OCI-LY3 (cell line): ENCODE results near the gene SLC25A47.
A peak's percentile ranks its signal among the peaks of the same experiment; 100 is the strongest.

ENCODE experiments used
- H2AFZ ChIP-seq: fragments of 200-600, 300-600 bp; shearing (Covaris generic); 2 replicates; pipeline ENCODE4 v1.6.0; 2014; ENCODE audit warnings: antibody characterized with exemption, low read depth, low read length
- H3K27ac ChIP-seq: fragments of 200-600, 300-600 bp; sonication (generic); 2 replicates; pipeline ENCODE4 v1.5.1; 2014; ENCODE audit warnings: mild to moderate bottlenecking, low read length, moderate library complexity, mixed read lengths
- H3K27me3 ChIP-seq: fragments of 200-600, 300-600 bp; sonication (generic); 2 replicates; pipeline ENCODE4 v1.6.1; 2014; ENCODE audit warnings: low read depth, low read length, mixed read lengths
- H3K36me3 ChIP-seq: fragments of 200-600, 300-600 bp; sonication (generic); replicated peaks from 2 replicates; pipeline ENCODE3; 2014; ENCODE audit warnings: low read depth, low read length, mixed read lengths
- H3K4me1 ChIP-seq: fragments of 300-600, 200-600 bp; sonication (generic); 2 replicates; pipeline ENCODE4 v1.6.1; 2014; ENCODE audit warnings: low read length, mixed read lengths
- H3K4me2 ChIP-seq: fragments of 200-600, 300-600 bp; sonication (generic); 2 replicates; pipeline ENCODE4 v1.6.1; 2014; ENCODE audit warnings: low read length, mixed read lengths
- H3K4me3 ChIP-seq: fragments of 300-600, 200-600 bp; sonication (generic); 2 replicates; pipeline ENCODE4 v1.5.1; 2014; ENCODE audit warnings: antibody characterized with exemption, mild to moderate bottlenecking, low read length, moderate library complexity
- H3K79me2 ChIP-seq: fragments of 300-600, 200-600 bp; shearing (Covaris generic); 2 replicates; pipeline ENCODE4 v1.6.1; 2014; ENCODE audit warnings: mild to moderate bottlenecking, low read length, mixed read lengths
- H3K9ac ChIP-seq: fragments of 300-600, 200-600 bp; shearing (Covaris generic); 2 replicates; pipeline ENCODE4 v1.6.0; 2014; ENCODE audit warnings: mild to moderate bottlenecking, low read length, moderate library complexity
- H3K9me3 ChIP-seq: fragments of 200-600, 300-600 bp; shearing (Covaris generic); 2 replicates; pipeline ENCODE4 v1.6.1; 2014; ENCODE audit warnings: low read length, mixed read lengths; ENCODE audit not compliant: insufficient read depth
- H4K20me1 ChIP-seq: fragments of 200-600, 300-600 bp; sonication (generic); 2 replicates; pipeline ENCODE4 v1.6.1; 2016; ENCODE audit warnings: low read length, mixed read lengths; ENCODE audit not compliant: insufficient read depth
- CTCF ChIP-seq: fragments of 200-600, 300-600 bp; sonication (generic); IDR thresholded peaks from 2 replicates; pipeline ENCODE4 v1.5.1; 2014; ENCODE audit warnings: antibody characterized with exemption, low read length, low read depth
- EZH2phosphoT487 ChIP-seq: fragments of 200-600 bp; shearing (Covaris generic); IDR thresholded peaks from 2 replicates; pipeline ENCODE4 v1.6.1; 2018; ENCODE audit warnings: antibody characterized with exemption, mixed run types, low read depth

SLC25A47 gene

DNA sequence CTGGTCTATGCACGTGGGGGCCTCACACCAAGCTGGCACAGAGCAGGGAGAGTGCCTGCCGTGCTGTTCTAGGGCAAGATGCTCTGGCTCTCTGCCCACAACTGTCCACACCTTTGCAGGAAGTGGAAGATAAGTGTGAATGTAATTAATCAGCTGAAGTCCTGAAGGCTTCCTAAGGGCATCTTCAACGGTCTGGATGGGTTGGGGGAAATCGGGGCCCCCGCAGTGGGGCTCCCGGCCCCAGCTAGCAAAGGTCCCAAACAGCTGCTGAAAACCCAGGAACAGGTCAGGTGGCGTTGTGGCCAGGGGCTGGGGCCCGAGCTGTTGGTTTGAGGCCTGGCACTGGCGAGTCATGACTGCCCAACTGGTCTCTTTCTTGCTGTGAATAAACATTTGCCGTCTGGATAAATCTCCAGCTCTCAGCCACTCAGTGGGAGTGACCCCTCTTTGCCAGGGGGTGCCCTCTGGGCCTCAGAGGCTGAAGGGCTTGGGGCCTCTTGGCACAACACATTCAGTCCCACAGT, 10.2 kb upstream of the SLC25A47 start:
- no peak for TF ChIP-seq CTCF
- no peak for TF ChIP-seq EZH2phosphoT487
- Histone ChIP-seq H3K9ac (no peak overlapping the region), H3K4me2 (no peak overlapping the region), H3K79me2 (no peaks in the 10 kb centered on the region), H3K4me3 (no peak overlapping the region), H3K27ac (no peak overlapping the region), H2AFZ (peak overlapping the region; percentile 9; the same call in 1 of the 2 replicates), H4K20me1 (no peaks in the 10 kb centered on the region), H3K9me3 (no peaks in the 10 kb centered on the region), H3K27me3 (no peaks in the 10 kb centered on the region), H3K36me3 (no peaks in the 10 kb centered on the region), H3K4me1 (peaks cover 19% of the 10 kb centered on the region)

GRCh38 chr14:100313464-100314230, 9.5 kb upstream of the SLC25A47 start:
- H3K27me3 ChIP-seq = no peaks in the 10 kb centered on the region
- TF ChIP-seq CTCF = no peak
- TF ChIP-seq EZH2phosphoT487 = no peak
- no peaks in the 10 kb centered on the region for H3K9me3 ChIP-seq
- no peak overlapping the region for H2AFZ ChIP-seq
- H3K4me1 ChIP-seq = peaks cover 23% of the 10 kb centered on the region
- H3K4me3 ChIP-seq = no peak overlapping the region
- H3K79me2 ChIP-seq = no peaks in the 10 kb centered on the region
- H3K27ac ChIP-seq = no peak overlapping the region
- no peaks in the 10 kb centered on the region for H4K20me1 ChIP-seq
- no peak overlapping the region for H3K4me2 ChIP-seq
- no peak overlapping the region for H3K9ac ChIP-seq
- no peaks in the 10 kb centered on the region for H3K36me3 ChIP-seq

GRCh38 chr14:100314724-100315123, 8.4 kb upstream of the SLC25A47 start:
- Histone ChIP-seq H3K4me3 (no peak overlapping the region), H3K36me3 (no peaks in the 10 kb centered on the region), H3K9ac (no peak overlapping the region), H4K20me1 (no peaks in the 10 kb centered on the region), H2AFZ (no peak overlapping the region), H3K4me1 (peaks cover 23% of the 10 kb centered on the region), H3K9me3 (no peaks in the 10 kb centered on the region), H3K4me2 (no peak overlapping the region), H3K27ac (no peak overlapping the region), H3K79me2 (no peaks in the 10 kb centered on the region), H3K27me3 (no peaks in the 10 kb centered on the region)
- TF ChIP-seq EZH2phosphoT487 (no peak), CTCF (no peak)

DNA sequence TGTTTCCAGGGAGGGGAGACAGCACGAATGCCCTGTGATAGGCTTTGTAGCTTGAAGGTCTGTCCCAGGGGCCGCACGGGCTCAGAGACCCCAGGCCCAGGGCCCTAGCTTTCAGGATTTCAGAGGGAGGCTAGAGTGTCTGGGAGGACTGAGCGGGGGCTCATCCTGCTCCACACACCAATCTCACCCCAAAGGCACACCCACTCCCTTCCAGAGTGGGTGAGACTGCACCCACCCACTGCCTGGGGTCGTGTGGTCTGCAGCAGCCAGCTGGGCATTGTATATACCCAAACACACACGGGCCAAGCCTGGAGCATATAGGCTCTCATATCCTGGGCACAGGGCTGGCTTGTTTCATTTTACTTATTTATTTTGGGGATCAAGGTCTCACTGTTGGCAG, 5.8 kb upstream of the SLC25A47 start:
- Histone ChIP-seq H3K4me3 (peak overlapping the region; percentile 74), H4K20me1 (no peaks in the 10 kb centered on the region), H3K36me3 (no peaks in the 10 kb centered on the region), H3K4me1 (peaks cover 14% of the 10 kb centered on the region), H3K79me2 (no peaks in the 10 kb centered on the region), H3K9me3 (no peaks in the 10 kb centered on the region), H3K4me2 (peak overlapping the region; percentile 75), H2AFZ (peak overlapping the region; percentile 97), H3K27me3 (no peaks in the 10 kb centered on the region), H3K9ac (peak overlapping the region; percentile 52; the same call in 1 of the 2 replicates), H3K27ac (no peak overlapping the region)
- TF ChIP-seq CTCF = no peak
- TF ChIP-seq EZH2phosphoT487 = no peak
